Activated CD8-positive, alpha-beta T cell treated with anti-CD3 and anti-CD28 coated beads for 36 hours (primary cell): ENCODE measurements around the gene MRPS30. TPM values are rescaled to one million over a fixed set of nuclear protein-coding genes. Genes with fewer than 3 reads are reported as not detected.
"Not testable (repeated sequence)": the region's sequence is repeated elsewhere in the genome, so short reads cannot be mapped to it uniquely, and the experiment has no call there.

Experiments used
- ATAC-seq: fragments of 200-7000 bp; cut with Tn5 transposase; one replicate; pipeline ENCODE4 v1.10.0; 2021; ENCODE audit warnings: mild to moderate bottlenecking, moderate library complexity
- CTCF ChIA-PET: fragments of 350-600 bp; sonication (Branson Sonifier 250); formaldehyde crosslinking; loops from one replicate; lab custom pipeline; 2021; ENCODE audit warnings: antibody characterized with exemption; lab: Charles Lee
- POLR2A ChIA-PET: fragments of 350-600 bp; sonication (Branson Sonifier 250); formaldehyde crosslinking; loops from one replicate; lab custom pipeline; 2021; ENCODE audit warnings: antibody characterized with exemption; lab: Charles Lee
- DNase-seq: peaks from one replicate; pipeline ENCODE4 v3.0.0-alpha.2; 2020
- H3K27ac Mint-ChIP-seq: one replicate; pipeline ENCODE4 v1.8.0; 2021; ENCODE audit warnings: mild to moderate bottlenecking, mixed read lengths
- H3K27me3 Mint-ChIP-seq: one replicate; pipeline ENCODE4 v1.8.0; 2021; ENCODE audit warnings: mixed read lengths
- H3K36me3 Mint-ChIP-seq: one replicate; pipeline ENCODE4 v1.8.0; 2021; ENCODE audit warnings: low read depth, mixed read lengths
- H3K4me1 Mint-ChIP-seq: one replicate; pipeline ENCODE4 v1.8.0; 2021; ENCODE audit warnings: low read depth, mixed read lengths
- H3K4me3 Mint-ChIP-seq: one replicate; pipeline ENCODE4 v1.8.0; 2021; ENCODE audit warnings: mild to moderate bottlenecking, moderate library complexity, mixed read lengths
- H3K9me3 Mint-ChIP-seq: one replicate; pipeline ENCODE4 v1.8.0; 2021; ENCODE audit warnings: mixed read lengths
- intact Hi-C: fragments of 100-400 bp; cut with micrococcal nuclease; formaldehyde crosslinking; loops from one replicate; pipeline ENCODE4 v1.10.0; 2022
- total RNA-seq, 2 experiments: library from RNA; stranded (reverse); gene quantifications; one replicate each; pipeline ENCODE4 v1.2.3, GENCODE V29; 2021
- TF ChIP-seq, protein P1 (sequence below): fragments of 200-600 bp; IDR thresholded peaks from one replicate; pipeline ENCODE4 v1.8.0; 2022; ENCODE audit warnings: antibody characterized with exemption, mild to moderate bottlenecking

Gene MRPS30
- total RNA-seq, 2 experiments from 2014 or later = 60.1 to 62.1 TPM

DNA sequence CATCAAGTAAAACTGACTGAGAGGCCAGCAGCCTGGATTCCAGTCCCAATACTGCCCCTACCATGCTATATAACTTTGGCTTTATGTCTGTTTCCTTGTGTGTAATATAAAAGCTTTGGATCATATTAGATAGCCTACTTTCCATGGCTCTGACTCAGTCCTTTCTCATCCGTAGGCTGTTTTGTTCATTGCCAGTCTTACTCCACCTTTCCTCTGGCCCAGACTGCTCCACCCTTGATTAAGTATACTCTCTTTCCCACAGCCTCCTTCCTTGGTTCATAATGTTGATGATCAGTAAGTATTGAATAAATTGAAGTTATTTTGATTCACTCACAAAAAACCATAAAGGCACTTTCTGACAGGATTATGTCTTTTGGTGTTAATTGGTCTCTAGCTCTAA, 1.5 kb upstream of the MRPS30 start:
- peaks cover 4% of the 10 kb centered on the region for H3K27me3 Mint-ChIP-seq
- no peak for ATAC-seq
- intact Hi-C loops = no loop called here
- CTCF ChIA-PET = no interaction called here
- H3K4me1 Mint-ChIP-seq = peaks cover 22% of the 10 kb centered on the region
- TF ChIP-seq, protein P1, sequence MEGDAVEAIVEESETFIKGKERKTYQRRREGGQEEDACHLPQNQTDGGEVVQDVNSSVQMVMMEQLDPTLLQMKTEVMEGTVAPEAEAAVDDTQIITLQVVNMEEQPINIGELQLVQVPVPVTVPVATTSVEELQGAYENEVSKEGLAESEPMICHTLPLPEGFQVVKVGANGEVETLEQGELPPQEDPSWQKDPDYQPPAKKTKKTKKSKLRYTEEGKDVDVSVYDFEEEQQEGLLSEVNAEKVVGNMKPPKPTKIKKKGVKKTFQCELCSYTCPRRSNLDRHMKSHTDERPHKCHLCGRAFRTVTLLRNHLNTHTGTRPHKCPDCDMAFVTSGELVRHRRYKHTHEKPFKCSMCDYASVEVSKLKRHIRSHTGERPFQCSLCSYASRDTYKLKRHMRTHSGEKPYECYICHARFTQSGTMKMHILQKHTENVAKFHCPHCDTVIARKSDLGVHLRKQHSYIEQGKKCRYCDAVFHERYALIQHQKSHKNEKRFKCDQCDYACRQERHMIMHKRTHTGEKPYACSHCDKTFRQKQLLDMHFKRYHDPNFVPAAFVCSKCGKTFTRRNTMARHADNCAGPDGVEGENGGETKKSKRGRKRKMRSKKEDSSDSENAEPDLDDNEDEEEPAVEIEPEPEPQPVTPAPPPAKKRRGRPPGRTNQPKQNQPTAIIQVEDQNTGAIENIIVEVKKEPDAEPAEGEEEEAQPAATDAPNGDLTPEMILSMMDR = no peak
- H3K27ac Mint-ChIP-seq = no peak overlapping the region
- H3K4me3 Mint-ChIP-seq = no peak overlapping the region
- POLR2A ChIA-PET = no interaction called here
- no peak for DNase-seq
- H3K36me3 Mint-ChIP-seq = peaks cover 25% of the 10 kb centered on the region
- no peaks in the 10 kb centered on the region for H3K9me3 Mint-ChIP-seq

DNA sequence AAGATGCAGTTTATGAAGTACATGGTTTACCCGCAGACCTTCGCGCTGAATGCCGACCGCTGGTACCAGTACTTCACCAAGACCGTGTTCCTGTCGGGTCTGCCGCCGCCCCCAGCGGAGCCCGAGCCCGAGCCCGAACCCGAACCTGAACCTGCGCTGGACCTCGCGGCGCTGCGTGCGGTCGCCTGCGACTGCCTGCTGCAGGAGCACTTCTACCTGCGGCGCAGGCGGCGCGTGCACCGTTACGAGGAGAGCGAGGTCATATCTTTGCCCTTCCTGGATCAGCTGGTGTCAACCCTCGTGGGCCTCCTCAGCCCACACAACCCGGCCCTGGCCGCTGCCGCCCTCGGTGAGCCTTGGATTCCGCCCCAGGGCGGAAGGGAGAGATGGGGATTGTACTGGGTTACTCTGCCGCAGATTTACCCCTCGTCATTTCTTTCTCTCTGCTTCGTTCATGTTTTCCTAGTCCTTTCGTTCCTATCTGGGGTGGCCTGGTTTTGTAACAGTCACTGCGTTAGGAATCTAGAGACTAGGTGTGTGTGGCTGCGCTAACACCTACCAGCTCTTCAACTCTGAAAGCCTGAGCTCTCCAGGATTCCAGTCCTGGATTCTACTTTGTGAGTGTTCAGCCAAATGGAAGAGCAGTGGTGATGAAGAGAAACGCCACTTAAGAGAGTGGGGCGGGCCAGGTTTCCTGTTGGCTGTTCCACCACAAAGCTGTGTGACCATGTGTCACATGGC, 638 bp downstream of the MRPS30 start:
- peak; percentile 48 for ATAC-seq
- TF ChIP-seq, protein P1 = no peak
- intact Hi-C loops = no loop called here
- peaks cover 4% of the 10 kb centered on the region for H3K27me3 Mint-ChIP-seq
- H3K4me1 Mint-ChIP-seq = peaks cover 29% of the 10 kb centered on the region
- H3K36me3 Mint-ChIP-seq = peaks cover 36% of the 10 kb centered on the region
- DNase-seq = peak; percentile 81
- POLR2A ChIA-PET = no interaction called here
- H3K9me3 Mint-ChIP-seq = no peaks in the 10 kb centered on the region
- CTCF ChIA-PET = no interaction called here
- peak overlapping the region; percentile 98 for H3K4me3 Mint-ChIP-seq
- peak overlapping the region; percentile 98 for H3K27ac Mint-ChIP-seq

DNA sequence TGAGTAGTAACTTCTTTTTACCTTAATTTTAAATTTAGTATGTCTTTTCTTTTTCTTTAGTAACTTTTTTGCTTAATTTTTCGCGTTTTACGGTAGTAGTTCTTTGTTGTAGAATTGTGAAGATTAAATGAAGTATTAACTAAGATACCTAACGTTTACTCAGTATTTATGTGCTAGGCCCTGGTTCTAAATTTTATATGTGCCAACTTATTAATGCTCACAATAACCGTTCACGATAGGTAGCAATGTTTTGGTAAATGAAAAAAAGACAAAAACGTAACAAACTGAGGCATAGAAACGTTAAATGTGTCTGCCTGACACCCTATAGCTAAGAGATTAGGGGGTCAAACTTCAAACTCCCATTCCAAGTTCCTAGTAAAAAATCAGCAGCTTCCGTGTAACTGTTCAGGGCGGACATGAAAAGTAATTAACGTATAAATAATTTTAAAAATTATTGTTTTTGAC, 1.2 kb downstream of the MRPS30 start:
- ChIA-PET CTCF (no interaction called here), POLR2A (no interaction called here)
- H3K9me3 Mint-ChIP-seq = no peaks in the 10 kb centered on the region
- ATAC-seq = no peak
- H3K4me1 Mint-ChIP-seq = peaks cover 33% of the 10 kb centered on the region
- intact Hi-C loops = no loop called here
- H3K4me3 Mint-ChIP-seq = peak overlapping the region; percentile 98
- peak overlapping the region; percentile 98 for H3K27ac Mint-ChIP-seq
- H3K36me3 Mint-ChIP-seq = peaks cover 42% of the 10 kb centered on the region
- no peak for DNase-seq
- TF ChIP-seq, protein P1 = no peak
- H3K27me3 Mint-ChIP-seq = peaks cover 4% of the 10 kb centered on the region

DNA sequence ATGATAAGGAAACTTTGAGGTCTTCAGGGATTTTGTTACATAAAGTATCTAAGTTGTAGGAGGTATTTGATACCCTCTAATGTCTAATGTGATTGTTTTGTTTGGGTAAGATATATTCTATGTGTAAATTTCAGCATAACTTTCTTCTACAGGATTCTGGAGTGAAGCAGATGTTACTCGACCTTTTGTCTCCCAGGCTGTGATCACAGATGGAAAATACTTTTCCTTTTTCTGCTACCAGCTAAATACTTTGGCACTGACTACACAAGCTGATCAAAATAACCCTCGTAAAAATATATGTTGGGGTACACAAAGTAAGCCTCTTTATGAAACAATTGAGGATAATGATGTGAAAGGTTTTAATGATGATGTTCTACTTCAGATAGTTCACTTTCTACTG, 6.0 kb downstream of the MRPS30 start:
- H3K27me3 Mint-ChIP-seq = no peaks in the 10 kb centered on the region
- intact Hi-C loops = no loop called here
- H3K4me3 Mint-ChIP-seq = no peak overlapping the region
- TF ChIP-seq, protein P1 = no peak
- POLR2A ChIA-PET = no interaction called here
- DNase-seq = no peak
- ATAC-seq = no peak
- H3K9me3 Mint-ChIP-seq = no peaks in the 10 kb centered on the region
- CTCF ChIA-PET = no interaction called here
- peaks cover 48% of the 10 kb centered on the region for H3K36me3 Mint-ChIP-seq
- H3K27ac Mint-ChIP-seq = no peak overlapping the region
- peaks cover 27% of the 10 kb centered on the region for H3K4me1 Mint-ChIP-seq

DNA sequence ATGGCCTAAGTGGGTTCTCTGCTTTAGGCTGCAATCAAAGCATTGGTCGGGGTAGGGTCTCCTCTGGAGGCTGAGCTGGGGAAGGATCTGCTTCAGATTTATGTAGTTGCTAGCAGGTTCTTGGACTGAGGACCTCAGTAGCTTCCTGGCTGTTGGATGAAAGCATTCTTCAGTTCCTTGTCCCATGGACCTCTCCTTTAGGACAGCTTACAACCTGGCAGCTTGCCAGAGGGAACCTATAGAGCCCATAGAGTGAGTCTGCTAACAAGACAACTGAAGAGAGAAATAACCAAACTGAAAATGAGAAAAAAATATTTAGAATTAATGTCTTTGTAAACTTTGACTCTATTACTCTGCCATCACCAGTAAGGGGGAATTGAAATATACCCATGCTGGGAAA, 12.4 kb downstream of the MRPS30 start:
- ChIA-PET CTCF (no interaction called here), POLR2A (no interaction called here)
- H3K27ac Mint-ChIP-seq = no peak overlapping the region
- no peak overlapping the region for H3K4me3 Mint-ChIP-seq
- no peak for DNase-seq
- H3K27me3 Mint-ChIP-seq = no peaks in the 10 kb centered on the region
- H3K4me1 Mint-ChIP-seq = peaks cover 6% of the 10 kb centered on the region
- H3K9me3 Mint-ChIP-seq = no peaks in the 10 kb centered on the region
- peaks cover 45% of the 10 kb centered on the region for H3K36me3 Mint-ChIP-seq
- TF ChIP-seq, protein P1 = no peak
- no peak for ATAC-seq
- intact Hi-C loops = no loop called here

DNA sequence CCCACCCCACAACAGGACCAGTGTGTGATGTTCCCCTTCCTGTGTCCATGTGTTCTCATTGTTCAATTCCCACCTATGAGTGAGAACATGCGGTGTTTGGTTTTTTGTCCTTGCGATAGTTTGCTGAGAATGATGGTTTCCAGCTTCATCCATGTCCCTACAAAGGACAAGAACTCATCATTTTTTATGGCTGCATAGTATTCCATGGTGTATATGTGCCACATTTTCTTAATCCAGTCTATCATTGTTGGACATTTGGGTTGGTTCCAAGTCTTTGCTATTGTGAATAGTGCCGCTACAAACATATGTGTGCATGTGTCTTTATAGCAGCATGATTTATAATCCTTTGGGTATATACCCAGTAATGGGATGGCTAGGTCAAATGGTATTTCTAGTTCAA, 15.9 kb downstream of the MRPS30 start:
- ATAC-seq, H3K27ac Mint-ChIP-seq, POLR2A ChIA-PET, CTCF ChIA-PET, H3K4me3 Mint-ChIP-seq, H3K9me3 Mint-ChIP-seq, DNase-seq, H3K27me3 Mint-ChIP-seq, intact Hi-C loops: not testable (repeated sequence)
- peaks cover 11% of the 10 kb centered on the region for H3K4me1 Mint-ChIP-seq
- peaks cover 46% of the 10 kb centered on the region for H3K36me3 Mint-ChIP-seq
